Measurements from ENCODE around the gene FNBP1L.

Gene FNBP1L

GRCh38 chr1:93574511-93574910, 126.6 kb downstream of the FNBP1L start:
- peak overlapping the region; percentile 13 to 95 (median 30) for H3K27ac Mint-ChIP-seq
- peaks cover 35% of the 10 kb centered on the region for H3K36me3 Mint-ChIP-seq (ENCODE audit: low read depth)
- TF ChIP-seq CTCF (IDR thresholded peaks at IDR 0.05; ENCODE audit: unreplicated experiment in 3 of 3): no peak
- no peak overlapping the region for H3K4me3 Mint-ChIP-seq
- H3K9me3 Mint-ChIP-seq: no peaks in the 10 kb centered on the region
- H3K27me3 Mint-ChIP-seq (ENCODE audit: low read depth): no peaks in the 10 kb centered on the region
- peaks cover 47% of the 10 kb centered on the region for H3K4me1 Mint-ChIP-seq

- TF ChIP-seq CTCF (IDR thresholded peaks at IDR 0.05; ENCODE audit: unreplicated experiment in 3 of 3): no peak
- Mint-ChIP-seq H3K4me1 (peaks cover 47% of the 10 kb centered on the region), H3K27ac (peak overlapping the region; percentile 70 to 95 (median 91)), H3K9me3 (no peaks in the 10 kb centered on the region), H3K36me3 (ENCODE audit: low read depth) (peaks cover 35% of the 10 kb centered on the region), H3K4me3 (peak overlapping the region in 1 of 3 experiments; percentile 30), H3K27me3 (ENCODE audit: low read depth) (peaks cover under 1% of the 10 kb centered on the region)
Observed at GRCh38 chr1:93574991-93575390, 127.1 kb downstream of the FNBP1L start.

GRCh38 chr1:93575621-93576284, 127.8 kb downstream of the FNBP1L start:
- Mint-ChIP-seq H3K36me3 (ENCODE audit: low read depth) (peaks cover 27% of the 10 kb centered on the region), H3K9me3 (no peaks in the 10 kb centered on the region), H3K4me1 (peaks cover 47% of the 10 kb centered on the region), H3K27me3 (ENCODE audit: low read depth) (peaks cover 3% of the 10 kb centered on the region), H3K4me3 (peak overlapping the region in 2 of 3 experiments; percentile 7 to 10), H3K27ac (peak overlapping the region; percentile 70 to 95 (median 91))
- no peak for TF ChIP-seq CTCF (IDR thresholded peaks at IDR 0.05; ENCODE audit: unreplicated experiment in 3 of 3)

GRCh38 chr1:93576346-93576745, 128.4 kb downstream of the FNBP1L start:
- H3K27me3 Mint-ChIP-seq (ENCODE audit: low read depth): peaks cover 3% of the 10 kb centered on the region
- peaks cover 27% of the 10 kb centered on the region for H3K36me3 Mint-ChIP-seq (ENCODE audit: low read depth)
- TF ChIP-seq CTCF (IDR thresholded peaks at IDR 0.05; ENCODE audit: unreplicated experiment in 3 of 3): no peak
- H3K4me1 Mint-ChIP-seq: peaks cover 47% of the 10 kb centered on the region
- peak overlapping the region in 2 of 3 experiments; percentile 3 to 10 for H3K4me3 Mint-ChIP-seq
- H3K9me3 Mint-ChIP-seq: no peaks in the 10 kb centered on the region
- H3K27ac Mint-ChIP-seq: peak overlapping the region; percentile 70 to 95 (median 91)

GRCh38 chr1:93576746-93577145, 128.8 kb downstream of the FNBP1L start:
- Mint-ChIP-seq H3K4me3 (peak overlapping the region in 1 of 3 experiments; percentile 3), H3K27ac (peak overlapping the region; percentile 70 to 95 (median 91)), H3K36me3 (ENCODE audit: low read depth) (peaks cover 27% of the 10 kb centered on the region), H3K9me3 (no peaks in the 10 kb centered on the region), H3K27me3 (ENCODE audit: low read depth) (peaks cover 3% of the 10 kb centered on the region), H3K4me1 (peaks cover 47% of the 10 kb centered on the region)
- no peak for TF ChIP-seq CTCF (IDR thresholded peaks at IDR 0.05; ENCODE audit: unreplicated experiment in 3 of 3)
